AG09319 (cell line): ENCODE measurements around the gene CASP4.

Experiments used
- DNase-seq: peaks from one replicate; pipeline ENCODE4 v3.0.0-alpha.2; 2010; ENCODE audit warnings: low read depth; ENCODE audit errors: extremely low read depth
- TF ChIP-seq, protein P1 (sequence below): IDR thresholded peaks from 2 replicates; pipeline ENCODE4 v1.5.1; 2011; ENCODE audit warnings: low read depth, mild to moderate bottlenecking, inconsistent platforms, low read length, moderate library complexity

CASP4 gene

DNA sequence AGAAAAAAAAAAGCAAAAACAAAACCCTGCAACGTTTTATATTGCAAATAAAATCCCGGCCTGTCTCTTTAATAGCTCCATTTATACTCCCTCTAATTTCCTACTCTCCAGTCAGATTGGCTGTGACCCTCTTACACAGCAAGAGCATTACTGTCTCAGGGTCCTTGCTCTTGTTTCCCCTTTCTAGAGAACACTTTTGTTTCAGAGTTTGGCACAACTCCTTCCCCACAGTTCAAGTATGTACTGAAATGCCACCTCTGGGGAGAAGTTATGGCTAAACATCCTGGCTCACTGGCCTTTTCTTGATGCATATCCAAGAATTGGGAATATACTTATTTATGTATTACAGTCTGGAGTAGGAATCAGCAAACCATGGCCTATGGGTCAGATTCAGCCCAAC, 72.7 kb downstream of the CASP4 start:
- TF ChIP-seq, protein P1, sequence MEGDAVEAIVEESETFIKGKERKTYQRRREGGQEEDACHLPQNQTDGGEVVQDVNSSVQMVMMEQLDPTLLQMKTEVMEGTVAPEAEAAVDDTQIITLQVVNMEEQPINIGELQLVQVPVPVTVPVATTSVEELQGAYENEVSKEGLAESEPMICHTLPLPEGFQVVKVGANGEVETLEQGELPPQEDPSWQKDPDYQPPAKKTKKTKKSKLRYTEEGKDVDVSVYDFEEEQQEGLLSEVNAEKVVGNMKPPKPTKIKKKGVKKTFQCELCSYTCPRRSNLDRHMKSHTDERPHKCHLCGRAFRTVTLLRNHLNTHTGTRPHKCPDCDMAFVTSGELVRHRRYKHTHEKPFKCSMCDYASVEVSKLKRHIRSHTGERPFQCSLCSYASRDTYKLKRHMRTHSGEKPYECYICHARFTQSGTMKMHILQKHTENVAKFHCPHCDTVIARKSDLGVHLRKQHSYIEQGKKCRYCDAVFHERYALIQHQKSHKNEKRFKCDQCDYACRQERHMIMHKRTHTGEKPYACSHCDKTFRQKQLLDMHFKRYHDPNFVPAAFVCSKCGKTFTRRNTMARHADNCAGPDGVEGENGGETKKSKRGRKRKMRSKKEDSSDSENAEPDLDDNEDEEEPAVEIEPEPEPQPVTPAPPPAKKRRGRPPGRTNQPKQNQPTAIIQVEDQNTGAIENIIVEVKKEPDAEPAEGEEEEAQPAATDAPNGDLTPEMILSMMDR = no peak
- DNase-seq = no peak

DNA sequence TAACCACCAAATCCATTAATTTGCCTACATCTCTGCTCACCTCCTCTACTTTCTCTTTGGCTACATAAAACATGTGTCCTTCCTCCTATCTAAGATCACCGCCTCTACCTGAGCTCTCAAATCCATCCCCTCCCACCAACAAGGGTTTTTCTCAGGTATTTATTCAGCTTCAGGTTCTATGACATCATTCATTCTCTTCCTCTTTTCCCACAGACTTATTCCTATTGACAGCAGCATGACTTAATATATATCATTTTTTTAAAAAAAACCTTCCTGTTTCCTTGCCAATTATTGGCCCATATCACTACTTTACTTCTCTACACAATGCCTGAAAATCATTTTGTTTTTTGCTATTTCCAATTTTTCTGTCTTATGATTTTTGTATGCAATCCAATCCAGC, 74.5 kb downstream of the CASP4 start:
- TF ChIP-seq, protein P1 = no peak
- no peak for DNase-seq
